IMR-90 (cell line): ENCODE measurements around the gene RALA.

ENCODE experiments used
- BHLHE40 ChIP-seq: fragments of 150-350 bp; IDR thresholded peaks from 2 replicates; pipeline ENCODE4 v1.6.1; 2016; ENCODE audit warnings: mild to moderate bottlenecking, low read depth, low read length
- TF ChIP-seq, protein P1 (sequence below): conservative IDR thresholded peaks from 2 replicates; pipeline ENCODE4 v1.5.1; 2012; ENCODE audit warnings: mild to moderate bottlenecking, low read depth, low read length, improper control_type of control experiment

DNA sequence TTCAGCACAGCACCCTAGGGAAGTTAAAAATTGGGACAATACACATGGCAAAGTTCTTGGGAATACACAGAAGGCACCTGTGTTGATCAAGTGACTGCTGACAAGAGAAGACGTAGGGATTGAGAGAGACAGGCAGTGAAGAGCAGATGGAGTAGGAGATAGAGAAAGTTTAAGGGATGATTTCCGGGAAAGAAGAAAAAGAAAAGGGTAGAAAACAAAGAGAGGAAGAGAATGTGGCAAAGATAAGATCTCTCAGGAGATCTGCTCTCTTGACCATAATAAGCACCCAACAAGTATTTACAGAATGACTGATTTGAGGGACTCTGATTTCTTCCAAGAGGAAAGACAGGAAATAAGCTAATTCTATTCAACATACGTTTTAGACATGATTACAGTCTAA lies 15.1 kb upstream of the RALA start:
- no peak for TF ChIP-seq BHLHE40
- TF ChIP-seq, protein P1, sequence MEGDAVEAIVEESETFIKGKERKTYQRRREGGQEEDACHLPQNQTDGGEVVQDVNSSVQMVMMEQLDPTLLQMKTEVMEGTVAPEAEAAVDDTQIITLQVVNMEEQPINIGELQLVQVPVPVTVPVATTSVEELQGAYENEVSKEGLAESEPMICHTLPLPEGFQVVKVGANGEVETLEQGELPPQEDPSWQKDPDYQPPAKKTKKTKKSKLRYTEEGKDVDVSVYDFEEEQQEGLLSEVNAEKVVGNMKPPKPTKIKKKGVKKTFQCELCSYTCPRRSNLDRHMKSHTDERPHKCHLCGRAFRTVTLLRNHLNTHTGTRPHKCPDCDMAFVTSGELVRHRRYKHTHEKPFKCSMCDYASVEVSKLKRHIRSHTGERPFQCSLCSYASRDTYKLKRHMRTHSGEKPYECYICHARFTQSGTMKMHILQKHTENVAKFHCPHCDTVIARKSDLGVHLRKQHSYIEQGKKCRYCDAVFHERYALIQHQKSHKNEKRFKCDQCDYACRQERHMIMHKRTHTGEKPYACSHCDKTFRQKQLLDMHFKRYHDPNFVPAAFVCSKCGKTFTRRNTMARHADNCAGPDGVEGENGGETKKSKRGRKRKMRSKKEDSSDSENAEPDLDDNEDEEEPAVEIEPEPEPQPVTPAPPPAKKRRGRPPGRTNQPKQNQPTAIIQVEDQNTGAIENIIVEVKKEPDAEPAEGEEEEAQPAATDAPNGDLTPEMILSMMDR = no peak
